HepG2 (cell line): Measurements from ENCODE around the gene RNF123. TPM values are rescaled to one million over a fixed set of nuclear protein-coding genes. Genes with fewer than 3 reads are reported as not detected.
A peak's percentile ranks its signal among the peaks of the same experiment; 100 is the strongest.

ENCODE experiments used
- AHDC1 ChIP-seq: sonication (generic); formaldehyde crosslinking; IDR thresholded peaks from 2 replicates; pipeline ENCODE4 v1.5.1; 2020; ENCODE audit warnings: mild to moderate bottlenecking, missing genetic modification reagents, borderline replicate concordance
- ISX ChIP-seq: sonication (generic); formaldehyde crosslinking; conservative IDR thresholded peaks from 2 replicates; pipeline ENCODE4 v1.5.0; 2020; ENCODE audit warnings: missing genetic modification reagents
- PATZ1 ChIP-seq: sonication (generic); formaldehyde crosslinking; IDR thresholded peaks from 2 replicates; pipeline ENCODE4 v1.4.0; 2020; ENCODE audit warnings: missing genetic modification reagents
- PAXIP1 ChIP-seq: sonication (generic); formaldehyde crosslinking; conservative IDR thresholded peaks from 2 replicates; pipeline ENCODE4 v1.4.0; 2020; ENCODE audit warnings: mild to moderate bottlenecking, missing genetic modification reagents, moderate library complexity
- SIX1 ChIP-seq: sonication (generic); formaldehyde crosslinking; IDR thresholded peaks from 2 replicates; pipeline ENCODE4 v1.4.0; 2020; ENCODE audit warnings: missing genetic modification reagents, borderline replicate concordance
- SMYD3 ChIP-seq: sonication (generic); formaldehyde crosslinking; IDR thresholded peaks from 2 replicates; pipeline ENCODE4 v1.8.1; 2023; ENCODE audit warnings: mild to moderate bottlenecking, missing genetic modification reagents
- WIZ ChIP-seq: sonication (generic); formaldehyde crosslinking; IDR thresholded peaks from 2 replicates; pipeline ENCODE4 v1.5.1; 2020; ENCODE audit warnings: mild to moderate bottlenecking, missing genetic modification reagents
- ZBTB10 ChIP-seq: sonication (generic); formaldehyde crosslinking; IDR thresholded peaks from 2 replicates; pipeline ENCODE4 v1.4.0; 2020; ENCODE audit warnings: missing genetic modification reagents, borderline replicate concordance
- ZNF282 ChIP-seq: fragments of 450-650 bp; IDR thresholded peaks from 2 replicates; pipeline ENCODE4 v1.6.1; 2018; ENCODE audit not compliant: partially characterized antibody
- ZNF543 ChIP-seq: sonication (generic); formaldehyde crosslinking; IDR thresholded peaks from 2 replicates; pipeline ENCODE4 v1.4.0; 2020; ENCODE audit warnings: mild to moderate bottlenecking, missing genetic modification reagents
- ZNF550 ChIP-seq: sonication (generic); formaldehyde crosslinking; IDR thresholded peaks from 2 replicates; pipeline ENCODE4 v1.4.0; 2020; ENCODE audit warnings: mild to moderate bottlenecking, missing genetic modification reagents, borderline replicate concordance
- polyA plus RNA-seq, 8 experiments: library from polyadenylated mRNA; depleted of rRNA in 3 of 8; stranded (reverse) in 7 of 8; unstranded in 1 of 8; fragments of >200 nt; fragmentation: Illumina TruSeq in 4 of 8; extraction: Trizol in 4 of 8; gene quantifications; 2 replicates each; pipeline versions ENCODE4 v1.2.1 to v1.2.3, GENCODE V29; 2011 to 2016; ENCODE audit warnings: low read depth in 4 of 8, missing spikeins in 1 of 8, mixed read lengths in 1 of 8; ENCODE audit not compliant: insufficient read depth in 1 of 8
- total RNA-seq, 5 experiments: library from RNA; depleted of rRNA; stranded (reverse); fragments of >200 nt; fragmentation: Illumina TruSeq; extraction: Trizol; gene quantifications; 2 replicates each; pipeline ENCODE4 v1.2.3, GENCODE V29; 2016; ENCODE audit warnings: low read depth in 1 of 5

The RNF123 gene
- total and polyA plus RNA-seq, 2 of the 13 experiments (the other 11 are each of a cell fraction or from before 2014, with no cell fraction given), result 29.9 to 82.2 TPM

- TF ChIP-seq PAXIP1 (CRISPR knock-in tag) (peak; percentile 89), ZNF550 (CRISPR knock-in tag) (no peak), PATZ1 (peak; percentile 93), WIZ (CRISPR knock-in tag) (no peak), ZNF282 (no peak), ZNF543 (no peak), AHDC1 (CRISPR knock-in tag) (peak; percentile 54; the same call in 1 of the 2 replicates), ISX (CRISPR knock-in tag) (no peak), SIX1 (CRISPR knock-in tag) (peak; percentile 65; the same call in 1 of the 2 replicates), SMYD3 (CRISPR knock-in tag) (no peak), ZBTB10 (no peak)
Observed at GRCh38 chr3:49668414-49668797, 21.0 kb upstream of the RNF123 start (continued).
